Breast epithelium (tissue), 4 donors: Measurements from ENCODE around the gene KDM6A. TPM values are rescaled to one million over a fixed set of nuclear protein-coding genes. Genes with fewer than 3 reads are reported as not detected.

ENCODE experiments used
- DNase-seq, 2 donors: peaks; one replicate each; pipeline ENCODE4 v3.0.0-alpha.2; 2019; ENCODE audit warnings: low spot score in 2 of 2
- H3K27ac ChIP-seq, 2 donors: fragments of 200-600 bp; sonication (generic) in 1 of 2; one replicate each; pipeline ENCODE4 v1.5.1; 2016 to 2019; ENCODE audit warnings: mild to moderate bottlenecking in 1 of 2
- H3K27me3 ChIP-seq, 2 donors: fragments of 200-600 bp; sonication (generic) in 1 of 2; one replicate each; pipeline versions ENCODE4 v1.5.1 to v1.6.0; 2017 to 2019; ENCODE audit warnings: control low read depth in 1 of 2, mild to moderate bottlenecking in 1 of 2
- H3K36me3 ChIP-seq: fragments of 200-600 bp; one replicate; pipeline ENCODE4 v1.5.1; 2019
- H3K4me1 ChIP-seq, 2 donors: fragments of 200-600 bp; sonication (generic); one replicate each; pipeline ENCODE4 v1.5.1; 2016 to 2019; ENCODE audit warnings: control low read depth in 1 of 2
- H3K4me3 ChIP-seq, 3 donors: fragments of 200-600 bp; sonication (generic); 1 replicate in 2 of 3; 2 replicates in 1 of 3; pipeline ENCODE4 v1.5.1; 2016 to 2019; ENCODE audit warnings: mild to moderate bottlenecking in 3 of 3, moderate library complexity in 2 of 3
- H3K9me3 ChIP-seq, 2 donors: fragments of 200-600 bp; sonication (generic) in 1 of 2; one replicate each; pipeline ENCODE4 v1.5.1; 2016 to 2019; ENCODE audit warnings: control low read depth in 1 of 2
- POLR2A ChIP-seq: fragments of 450-650 bp; IDR thresholded peaks from one replicate; pipeline ENCODE4 v1.6.1; 2016; ENCODE audit warnings: antibody characterized with exemption, mild to moderate bottlenecking, moderate library complexity
- POLR2AphosphoS5 ChIP-seq, 3 donors: sonication (generic); formaldehyde crosslinking; IDR thresholded peaks; one replicate each; pipeline ENCODE4 v1.6.1; 2017; ENCODE audit warnings: antibody characterized with exemption in 3 of 3
- intact Hi-C: fragments of 100-400 bp; cut with DNase I; formaldehyde crosslinking; loops from one replicate; pipeline ENCODE4 v1.15.1; 2023; ENCODE audit warnings: low total_unique reads
- total RNA-seq, 3 donors: library from RNA; depleted of rRNA; stranded (reverse); fragments of >200 nt; gene quantifications; one replicate each; pipeline ENCODE4 v1.1.0, GENCODE V29; 2016
- TF ChIP-seq, protein P1 (sequence below), 3 donors: fragments of 450-650 bp; IDR thresholded peaks; one replicate each; pipeline ENCODE4 v1.5.1; 2016 to 2017; ENCODE audit warnings: antibody characterized with exemption in 3 of 3, mild to moderate bottlenecking in 3 of 3, moderate library complexity in 3 of 3

The KDM6A gene
- total RNA-seq, 3 donors from 2014 or later, result 27.4 to 109 (median 65.5) TPM

GRCh38 chrX:44953734-44954502 is 80.9 kb downstream of the KDM6A start:
- intact Hi-C loops, result loop anchor here (10.0 kb wide), 1 partner anchor 271 kb away; no protein-coding TSS in a partner anchor
- Histone ChIP-seq H3K9me3 (no peaks in the 10 kb centered on the region), H3K36me3 (no peaks in the 10 kb centered on the region), H3K27ac (no peak overlapping the region), H3K27me3 (no peaks in the 10 kb centered on the region), H3K4me3 (no peak overlapping the region), H3K4me1 (no peaks in the 10 kb centered on the region)
- TF ChIP-seq POLR2AphosphoS5 (IDR thresholded peaks at IDR 0.05) (no peak), POLR2A (no peak)
- TF ChIP-seq, protein P1, sequence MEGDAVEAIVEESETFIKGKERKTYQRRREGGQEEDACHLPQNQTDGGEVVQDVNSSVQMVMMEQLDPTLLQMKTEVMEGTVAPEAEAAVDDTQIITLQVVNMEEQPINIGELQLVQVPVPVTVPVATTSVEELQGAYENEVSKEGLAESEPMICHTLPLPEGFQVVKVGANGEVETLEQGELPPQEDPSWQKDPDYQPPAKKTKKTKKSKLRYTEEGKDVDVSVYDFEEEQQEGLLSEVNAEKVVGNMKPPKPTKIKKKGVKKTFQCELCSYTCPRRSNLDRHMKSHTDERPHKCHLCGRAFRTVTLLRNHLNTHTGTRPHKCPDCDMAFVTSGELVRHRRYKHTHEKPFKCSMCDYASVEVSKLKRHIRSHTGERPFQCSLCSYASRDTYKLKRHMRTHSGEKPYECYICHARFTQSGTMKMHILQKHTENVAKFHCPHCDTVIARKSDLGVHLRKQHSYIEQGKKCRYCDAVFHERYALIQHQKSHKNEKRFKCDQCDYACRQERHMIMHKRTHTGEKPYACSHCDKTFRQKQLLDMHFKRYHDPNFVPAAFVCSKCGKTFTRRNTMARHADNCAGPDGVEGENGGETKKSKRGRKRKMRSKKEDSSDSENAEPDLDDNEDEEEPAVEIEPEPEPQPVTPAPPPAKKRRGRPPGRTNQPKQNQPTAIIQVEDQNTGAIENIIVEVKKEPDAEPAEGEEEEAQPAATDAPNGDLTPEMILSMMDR (IDR thresholded peaks at IDR 0.05), result no peak
- DNase-seq, result no peak

DNA sequence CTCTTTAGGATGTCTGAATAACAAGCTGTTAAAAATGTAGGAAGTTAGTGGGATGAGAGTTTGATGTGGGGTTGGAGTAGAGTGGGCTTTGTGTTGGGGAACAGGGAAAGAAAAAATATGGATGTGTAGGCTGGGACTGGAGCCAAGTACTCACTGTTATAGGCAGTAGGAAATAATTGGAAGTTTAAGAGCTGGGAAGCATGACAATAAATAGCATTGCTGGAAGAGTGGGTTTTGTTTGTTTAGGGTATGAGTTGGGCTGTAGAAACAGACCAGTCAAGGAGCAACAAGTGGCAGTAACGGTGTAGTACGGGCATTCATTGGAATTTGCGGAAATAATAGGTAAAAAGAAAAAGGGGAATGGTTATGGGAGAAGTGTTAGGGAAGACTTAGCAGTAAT is 81.6 kb downstream of the KDM6A start:
- TF ChIP-seq, protein P1 (IDR thresholded peaks at IDR 0.05), result no peak
- no peak for TF ChIP-seq POLR2AphosphoS5 (IDR thresholded peaks at IDR 0.05)
- no peak for TF ChIP-seq POLR2A
- no peak for DNase-seq
- H3K27me3 ChIP-seq, result no peaks in the 10 kb centered on the region
- no peaks in the 10 kb centered on the region for H3K9me3 ChIP-seq
- H3K4me1 ChIP-seq, result no peaks in the 10 kb centered on the region
- H3K36me3 ChIP-seq, result no peaks in the 10 kb centered on the region
- intact Hi-C loops, result loop anchor here (10.0 kb wide), 1 partner anchor 270 kb away; no protein-coding TSS in a partner anchor
- H3K4me3 ChIP-seq, result no peak overlapping the region
- no peak overlapping the region for H3K27ac ChIP-seq

DNA sequence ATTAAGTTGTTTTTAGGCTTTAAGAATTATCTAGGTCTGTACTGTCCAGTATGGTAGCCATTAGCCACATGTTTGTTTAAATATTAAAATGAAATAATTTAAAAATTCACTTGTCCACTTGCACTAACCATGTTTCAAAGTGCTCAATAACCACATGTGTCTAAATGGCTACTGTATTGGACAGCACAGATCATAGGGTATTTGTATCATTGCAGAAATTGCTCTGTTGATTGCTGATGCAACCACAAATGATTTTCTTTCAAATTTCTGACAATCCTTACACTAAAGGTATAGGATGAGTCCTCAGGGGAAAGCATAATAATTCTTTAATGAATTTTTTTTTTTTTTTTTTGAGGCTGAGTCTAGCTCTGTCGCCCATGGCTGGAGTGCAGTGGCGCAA is 84.9 kb downstream of the KDM6A start:
- Histone ChIP-seq H3K4me1 (no peaks in the 10 kb centered on the region), H3K36me3 (no peaks in the 10 kb centered on the region), H3K27ac (no peak overlapping the region), H3K27me3 (no peaks in the 10 kb centered on the region), H3K9me3 (no peaks in the 10 kb centered on the region), H3K4me3 (no peak overlapping the region)
- TF ChIP-seq POLR2AphosphoS5 (IDR thresholded peaks at IDR 0.05), result no peak
- TF ChIP-seq POLR2A, result no peak
- TF ChIP-seq, protein P1 (IDR thresholded peaks at IDR 0.05), result no peak
- no peak for DNase-seq
- intact Hi-C loops, result loop anchor here (10.0 kb wide), 1 partner anchor 267 kb away; no protein-coding TSS in a partner anchor

DNA sequence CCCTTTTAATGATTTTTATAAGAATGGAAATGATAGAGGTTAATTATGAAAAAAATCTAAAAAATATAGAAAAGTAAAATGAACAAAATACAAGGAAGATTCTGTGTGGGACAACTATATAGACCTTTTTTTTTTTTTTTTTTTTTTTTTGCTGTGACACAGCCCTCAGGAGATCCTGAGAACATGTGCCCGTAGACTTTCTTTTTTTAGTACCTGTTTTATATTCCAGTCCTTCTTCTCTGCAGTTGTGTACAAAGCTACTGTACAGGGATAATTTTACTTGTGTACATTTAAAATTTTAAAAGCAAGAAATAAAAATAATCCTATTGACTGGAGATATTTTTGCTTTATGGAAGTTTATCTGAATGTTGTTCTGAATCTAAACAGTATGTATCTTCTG is 85.5 kb downstream of the KDM6A start:
- Histone ChIP-seq H3K36me3 (no peaks in the 10 kb centered on the region), H3K27ac (no peak overlapping the region), H3K27me3 (no peaks in the 10 kb centered on the region), H3K4me1 (no peaks in the 10 kb centered on the region), H3K4me3 (no peak overlapping the region), H3K9me3 (no peaks in the 10 kb centered on the region)
- TF ChIP-seq POLR2AphosphoS5 (IDR thresholded peaks at IDR 0.05), result no peak
- no peak for TF ChIP-seq POLR2A
- TF ChIP-seq, protein P1 (IDR thresholded peaks at IDR 0.05), result no peak
- intact Hi-C loops, result loop anchor here (10.0 kb wide), 1 partner anchor 266 kb away; no protein-coding TSS in a partner anchor
- no peak for DNase-seq

DNA sequence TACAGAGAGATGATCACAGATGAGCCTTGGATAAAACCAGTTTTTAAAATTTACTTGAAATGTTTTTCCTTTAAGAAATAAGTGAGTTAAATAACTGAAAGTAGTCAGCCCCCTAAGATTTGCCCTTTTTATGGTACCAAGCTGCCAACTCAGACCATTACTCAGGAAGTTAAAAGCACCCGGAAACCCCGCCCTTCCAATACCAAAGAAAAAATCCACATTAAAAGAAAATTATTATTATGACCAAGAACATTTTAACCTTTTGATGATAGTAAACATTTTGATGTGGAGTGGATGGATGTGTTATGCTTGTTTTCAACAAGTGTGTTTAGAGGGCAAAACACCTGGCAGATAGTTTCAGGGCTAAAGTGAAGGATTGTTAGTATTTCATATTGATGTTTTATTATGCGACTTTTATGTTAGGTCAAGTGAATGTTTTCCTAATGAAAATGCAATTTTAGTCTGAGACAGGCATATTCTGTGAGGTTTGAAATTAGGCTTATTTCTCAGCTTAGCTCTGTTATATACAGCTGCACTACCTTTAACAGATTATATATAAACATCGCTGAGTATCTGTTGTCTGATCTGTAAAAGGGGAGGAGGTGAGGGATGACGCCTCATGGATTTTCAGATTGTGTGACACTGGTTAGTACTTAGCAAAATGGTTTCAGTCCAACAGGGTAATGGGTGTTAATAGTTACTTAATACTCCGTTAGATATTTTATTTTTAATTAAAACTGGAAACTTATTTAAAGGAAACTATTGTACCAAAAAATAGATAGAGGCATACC is 89.0 kb downstream of the KDM6A start:
- no peaks in the 10 kb centered on the region for H3K27me3 ChIP-seq
- no peak overlapping the region for H3K4me3 ChIP-seq
- no peaks in the 10 kb centered on the region for H3K36me3 ChIP-seq
- H3K27ac ChIP-seq, result no peak overlapping the region
- H3K9me3 ChIP-seq, result no peaks in the 10 kb centered on the region
- no peak for DNase-seq
- no peaks in the 10 kb centered on the region for H3K4me1 ChIP-seq
- TF ChIP-seq, protein P1 (IDR thresholded peaks at IDR 0.05), result no peak
- TF ChIP-seq POLR2AphosphoS5 (IDR thresholded peaks at IDR 0.05), result no peak
- no peak for TF ChIP-seq POLR2A
- intact Hi-C loops, result no loop called here
